ENCODE measurements around the gene RNF13.

RNF13 gene

GRCh38 chr3:149776170-149776569 lies 36.8 kb upstream of the RNF13 start:
- Histone ChIP-seq H3K9me3 (ENCODE audit: control insufficient read depth in 1 of 2, low read length in 2 of 2) (no peaks in the 10 kb centered on the region), H3K27ac (ENCODE audit: low read depth, low read length) (no peak overlapping the region), H3K27me3 (ENCODE audit: control insufficient read depth in 1 of 2, insufficient read depth in 2 of 2, low read length in 2 of 2) (no peaks in the 10 kb centered on the region), H3K4me3 (ENCODE audit: low read depth in 1 of 2, low read length in 2 of 2) (no peak overlapping the region), H3K4me1 (ENCODE audit: control insufficient read depth in 1 of 2, insufficient read depth in 2 of 2, low read length in 2 of 2) (peaks cover 0 to 4% of the 10 kb centered on the region in 2 donors), H3K9ac (ENCODE audit: low read depth in 1 of 2, low read length in 2 of 2) (no peak overlapping the region), H3K36me3 (ENCODE audit: control insufficient read depth in 1 of 2, insufficient read depth in 2 of 2, low read length in 2 of 2) (no peaks in the 10 kb centered on the region)

GRCh38 chr3:149777414-149778214 lies 35.4 kb upstream of the RNF13 start:
- no peaks in the 10 kb centered on the region for H3K36me3 ChIP-seq (ENCODE audit: control insufficient read depth in 1 of 2, insufficient read depth in 2 of 2, low read length in 2 of 2)
- H3K9ac ChIP-seq (ENCODE audit: low read depth in 1 of 2, low read length in 2 of 2): no peak overlapping the region
- H3K4me3 ChIP-seq (ENCODE audit: low read depth in 1 of 2, low read length in 2 of 2): no peak overlapping the region
- no peaks in the 10 kb centered on the region for H3K27me3 ChIP-seq (ENCODE audit: control insufficient read depth in 1 of 2, insufficient read depth in 2 of 2, low read length in 2 of 2)
- H3K9me3 ChIP-seq (ENCODE audit: control insufficient read depth in 1 of 2, low read length in 2 of 2): no peaks in the 10 kb centered on the region
- H3K4me1 ChIP-seq (ENCODE audit: control insufficient read depth in 1 of 2, insufficient read depth in 2 of 2, low read length in 2 of 2): peaks cover 0 to 4% of the 10 kb centered on the region in 2 donors
- H3K27ac ChIP-seq (ENCODE audit: low read depth, low read length): no peak overlapping the region

- no peak overlapping the region for H3K27ac ChIP-seq (ENCODE audit: low read depth, low read length)
- no peaks in the 10 kb centered on the region for H3K36me3 ChIP-seq (ENCODE audit: control insufficient read depth in 1 of 2, insufficient read depth in 2 of 2, low read length in 2 of 2)
- H3K4me3 ChIP-seq (ENCODE audit: low read depth in 1 of 2, low read length in 2 of 2): no peak overlapping the region
- no peaks in the 10 kb centered on the region for H3K27me3 ChIP-seq (ENCODE audit: control insufficient read depth in 1 of 2, insufficient read depth in 2 of 2, low read length in 2 of 2)
- H3K9ac ChIP-seq (ENCODE audit: low read depth in 1 of 2, low read length in 2 of 2): no peak overlapping the region
- no peaks in the 10 kb centered on the region for H3K9me3 ChIP-seq (ENCODE audit: control insufficient read depth in 1 of 2, low read length in 2 of 2)
- H3K4me1 ChIP-seq (ENCODE audit: control insufficient read depth in 1 of 2, insufficient read depth in 2 of 2, low read length in 2 of 2): peaks cover 4% of the 10 kb centered on the region in 2 donors
Observed at GRCh38 chr3:149781211-149781610, 31.8 kb upstream of the RNF13 start.

- no peak overlapping the region for H3K4me3 ChIP-seq (ENCODE audit: low read depth in 1 of 2, low read length in 2 of 2)
- no peaks in the 10 kb centered on the region for H3K9me3 ChIP-seq (ENCODE audit: control insufficient read depth in 1 of 2, low read length in 2 of 2)
- no peak overlapping the region for H3K9ac ChIP-seq (ENCODE audit: low read depth in 1 of 2, low read length in 2 of 2)
- no peak overlapping the region for H3K27ac ChIP-seq (ENCODE audit: low read depth, low read length)
- no peaks in the 10 kb centered on the region for H3K36me3 ChIP-seq (ENCODE audit: control insufficient read depth in 1 of 2, insufficient read depth in 2 of 2, low read length in 2 of 2)
- peaks cover 4% of the 10 kb centered on the region in 2 donors for H3K4me1 ChIP-seq (ENCODE audit: control insufficient read depth in 1 of 2, insufficient read depth in 2 of 2, low read length in 2 of 2)
- H3K27me3 ChIP-seq (ENCODE audit: control insufficient read depth in 1 of 2, insufficient read depth in 2 of 2, low read length in 2 of 2): no peaks in the 10 kb centered on the region
Observed at GRCh38 chr3:149781741-149782140, 31.3 kb upstream of the RNF13 start.

GRCh38 chr3:149783576-149783975 lies 29.4 kb upstream of the RNF13 start:
- H3K4me3 ChIP-seq (ENCODE audit: low read depth in 1 of 2, low read length in 2 of 2): no peak overlapping the region
- no peak overlapping the region for H3K9ac ChIP-seq (ENCODE audit: low read depth in 1 of 2, low read length in 2 of 2)
- no peak overlapping the region for H3K27ac ChIP-seq (ENCODE audit: low read depth, low read length)
- H3K36me3 ChIP-seq (ENCODE audit: control insufficient read depth in 1 of 2, insufficient read depth in 2 of 2, low read length in 2 of 2): no peaks in the 10 kb centered on the region
- no peaks in the 10 kb centered on the region for H3K27me3 ChIP-seq (ENCODE audit: control insufficient read depth in 1 of 2, insufficient read depth in 2 of 2, low read length in 2 of 2)
- H3K9me3 ChIP-seq (ENCODE audit: control insufficient read depth in 1 of 2, low read length in 2 of 2): no peaks in the 10 kb centered on the region
- H3K4me1 ChIP-seq (ENCODE audit: control insufficient read depth in 1 of 2, insufficient read depth in 2 of 2, low read length in 2 of 2): peaks cover 0 to 4% of the 10 kb centered on the region in 2 donors

- no peaks in the 10 kb centered on the region for H3K9me3 ChIP-seq (ENCODE audit: control insufficient read depth in 1 of 2, low read length in 2 of 2)
- H3K36me3 ChIP-seq (ENCODE audit: control insufficient read depth in 1 of 2, insufficient read depth in 2 of 2, low read length in 2 of 2): no peaks in the 10 kb centered on the region
- peaks cover 0 to 4% of the 10 kb centered on the region in 2 donors for H3K4me1 ChIP-seq (ENCODE audit: control insufficient read depth in 1 of 2, insufficient read depth in 2 of 2, low read length in 2 of 2)
- H3K27me3 ChIP-seq (ENCODE audit: control insufficient read depth in 1 of 2, insufficient read depth in 2 of 2, low read length in 2 of 2): no peaks in the 10 kb centered on the region
- no peak overlapping the region for H3K9ac ChIP-seq (ENCODE audit: low read depth in 1 of 2, low read length in 2 of 2)
- no peak overlapping the region for H3K4me3 ChIP-seq (ENCODE audit: low read depth in 1 of 2, low read length in 2 of 2)
- H3K27ac ChIP-seq (ENCODE audit: low read depth, low read length): no peak overlapping the region
Observed at GRCh38 chr3:149784064-149784704, 28.8 kb upstream of the RNF13 start.

- H3K27me3 ChIP-seq (ENCODE audit: control insufficient read depth in 1 of 2, insufficient read depth in 2 of 2, low read length in 2 of 2): no peaks in the 10 kb centered on the region
- no peaks in the 10 kb centered on the region for H3K4me1 ChIP-seq (ENCODE audit: control insufficient read depth in 1 of 2, insufficient read depth in 2 of 2, low read length in 2 of 2)
- H3K9ac ChIP-seq (ENCODE audit: low read depth in 1 of 2, low read length in 2 of 2): no peak overlapping the region
- no peak overlapping the region for H3K27ac ChIP-seq (ENCODE audit: low read depth, low read length)
- no peaks in the 10 kb centered on the region for H3K36me3 ChIP-seq (ENCODE audit: control insufficient read depth in 1 of 2, insufficient read depth in 2 of 2, low read length in 2 of 2)
- H3K9me3 ChIP-seq (ENCODE audit: control insufficient read depth in 1 of 2, low read length in 2 of 2): no peaks in the 10 kb centered on the region
- no peak overlapping the region for H3K4me3 ChIP-seq (ENCODE audit: low read depth in 1 of 2, low read length in 2 of 2)
Observed at GRCh38 chr3:149790268-149790667, 22.7 kb upstream of the RNF13 start.

- Histone ChIP-seq H3K27ac (ENCODE audit: low read depth, low read length) (no peak overlapping the region), H3K4me3 (ENCODE audit: low read depth in 1 of 2, low read length in 2 of 2) (no peak overlapping the region), H3K36me3 (ENCODE audit: control insufficient read depth in 1 of 2, insufficient read depth in 2 of 2, low read length in 2 of 2) (no peaks in the 10 kb centered on the region), H3K4me1 (ENCODE audit: control insufficient read depth in 1 of 2, insufficient read depth in 2 of 2, low read length in 2 of 2) (no peaks in the 10 kb centered on the region), H3K27me3 (ENCODE audit: control insufficient read depth in 1 of 2, insufficient read depth in 2 of 2, low read length in 2 of 2) (no peaks in the 10 kb centered on the region), H3K9ac (ENCODE audit: low read depth in 1 of 2, low read length in 2 of 2) (no peak overlapping the region), H3K9me3 (ENCODE audit: control insufficient read depth in 1 of 2, low read length in 2 of 2) (no peaks in the 10 kb centered on the region)
Observed at GRCh38 chr3:149790698-149791097, 22.3 kb upstream of the RNF13 start.

GRCh38 chr3:149792452-149793270 lies 20.4 kb upstream of the RNF13 start, which contains the start of gene ANKUB1:
TSS of gene ANKUB1 (minus strand) at chr3:149792554. CDS start at chr3:149792366, 188 bp downstream.
- Histone ChIP-seq H3K4me3 (ENCODE audit: low read depth in 1 of 2, low read length in 2 of 2) (no peak within 1 kb of the TSS), H3K9me3 (ENCODE audit: control insufficient read depth in 1 of 2, low read length in 2 of 2) (no peaks in the 10 kb centered on the region), H3K36me3 (ENCODE audit: control insufficient read depth in 1 of 2, insufficient read depth in 2 of 2, low read length in 2 of 2) (no peaks in the 10 kb centered on the region), H3K27me3 (ENCODE audit: control insufficient read depth in 1 of 2, insufficient read depth in 2 of 2, low read length in 2 of 2) (no peaks in the 10 kb centered on the region), H3K4me1 (ENCODE audit: control insufficient read depth in 1 of 2, insufficient read depth in 2 of 2, low read length in 2 of 2) (no peaks in the 10 kb centered on the region), H3K9ac (ENCODE audit: low read depth in 1 of 2, low read length in 2 of 2) (no peak within 1 kb of the TSS), H3K27ac (ENCODE audit: low read depth, low read length) (no peak within 1 kb of the TSS)

- no peaks in the 10 kb centered on the region for H3K27me3 ChIP-seq (ENCODE audit: control insufficient read depth in 1 of 2, insufficient read depth in 2 of 2, low read length in 2 of 2)
- no peaks in the 10 kb centered on the region for H3K9me3 ChIP-seq (ENCODE audit: control insufficient read depth in 1 of 2, low read length in 2 of 2)
- H3K36me3 ChIP-seq (ENCODE audit: control insufficient read depth in 1 of 2, insufficient read depth in 2 of 2, low read length in 2 of 2): no peaks in the 10 kb centered on the region
- H3K4me1 ChIP-seq (ENCODE audit: control insufficient read depth in 1 of 2, insufficient read depth in 2 of 2, low read length in 2 of 2): no peaks in the 10 kb centered on the region
- H3K4me3 ChIP-seq (ENCODE audit: low read depth in 1 of 2, low read length in 2 of 2): no peak overlapping the region
- H3K27ac ChIP-seq (ENCODE audit: low read depth, low read length): no peak overlapping the region
- H3K9ac ChIP-seq (ENCODE audit: low read depth in 1 of 2, low read length in 2 of 2): no peak overlapping the region
Observed at GRCh38 chr3:149796026-149796425, 17.0 kb upstream of the RNF13 start.

Measured in duodenal mucosa (tissue), 2 donors.